T-cell (primary cell): Measurements from ENCODE around the gene RSPH10B. TPM values are rescaled to one million over a fixed set of nuclear protein-coding genes. Genes with fewer than 3 reads are reported as not detected.
"Not testable (repeated sequence)": the region's sequence is repeated elsewhere in the genome, so short reads cannot be mapped to it uniquely, and the experiment has no call there.

ENCODE experiments used
- ATAC-seq, 4 experiments: fragments of 200-7000 bp in 3 of 4; fragments of 150-1000 bp in 1 of 4; cut with Tn5 transposase; replicated peaks in 1 of 4; 1 replicate in 3 of 4; 2 replicates in 1 of 4; pipeline ENCODE4 v1.10.0; 2021; ENCODE audit warnings: moderate library complexity in 3 of 4, mild to moderate bottlenecking in 2 of 4, moderate number of reproducible peaks in 1 of 4
- CTCF ChIA-PET, 2 donors: fragments of 300-600 bp; sonication (Branson Sonifier 250); formaldehyde crosslinking; loops; one replicate each; lab custom pipeline; 2022; ENCODE audit warnings: antibody characterized with exemption in 2 of 2; lab: Charles Lee
- POLR2A ChIA-PET, 2 donors: fragments of 300-600 bp; sonication (Branson Sonifier 250); formaldehyde crosslinking; loops; one replicate each; lab custom pipeline; 2022; ENCODE audit warnings: antibody characterized with exemption in 2 of 2; lab: Charles Lee
- DNase-seq, 35 experiments: peaks; one replicate each; pipeline versions ENCODE4 v3.0.0 to v3.0.0-alpha.2; 2013 to 2023
- H3K27ac ChIP-seq: one replicate; pipeline ENCODE4 v1.5.1; 2013; ENCODE audit warnings: low read length
- H3K27me3 ChIP-seq, 2 experiments: replicated peaks in 1 of 2; 1 replicate in 1 of 2; 2 replicates in 1 of 2; pipeline versions ENCODE4 v1.6.1 to v1.7.0; 2013; ENCODE audit warnings: low read length in 1 of 2, mixed read lengths in 1 of 2; ENCODE audit not compliant: control insufficient read depth in 2 of 2, insufficient read depth in 2 of 2; ENCODE audit errors: extremely low read depth in 1 of 2
- H3K36me3 ChIP-seq, 2 donors: 1 replicate in 1 of 2; 2 replicates in 1 of 2; pipeline versions ENCODE4 v1.6.1 to v1.7.0; 2013; ENCODE audit warnings: low read length in 1 of 2; ENCODE audit not compliant: control insufficient read depth in 2 of 2, insufficient read depth in 1 of 2; ENCODE audit errors: extremely low read depth in 1 of 2
- H3K4me1 ChIP-seq, 2 experiments: 1 replicate in 1 of 2; 2 replicates in 1 of 2; pipeline versions ENCODE4 v1.6.1 to v1.7.0; 2013; ENCODE audit warnings: low read length in 2 of 2, mixed read lengths in 1 of 2; ENCODE audit not compliant: insufficient read depth in 2 of 2, control insufficient read depth in 1 of 2; ENCODE audit errors: extremely low read depth in 1 of 2
- H3K4me3 ChIP-seq, 2 donors: 1 replicate in 1 of 2; 2 replicates in 1 of 2; pipeline versions ENCODE4 v1.5.1 to v1.7.0; 2013; ENCODE audit warnings: mild to moderate bottlenecking in 2 of 2, low read length in 1 of 2, moderate library complexity in 1 of 2; ENCODE audit not compliant: control insufficient read depth in 1 of 2; ENCODE audit errors: extremely low read depth in 1 of 2
- H3K9me3 ChIP-seq: 2 replicates; pipeline ENCODE4 v1.7.0; 2013
- H3K27ac Mint-ChIP-seq, 2 donors: one replicate each; pipeline ENCODE4 v1.8.0; 2020 to 2021; ENCODE audit warnings: mild to moderate bottlenecking in 2 of 2, mixed read lengths in 2 of 2
- H3K27me3 Mint-ChIP-seq, 2 donors: one replicate each; pipeline ENCODE4 v1.8.0; 2021 to 2022; ENCODE audit warnings: mixed read lengths in 2 of 2
- H3K36me3 Mint-ChIP-seq: one replicate; pipeline ENCODE4 v1.8.0; 2021; ENCODE audit warnings: mixed read lengths
- H3K4me1 Mint-ChIP-seq, 3 donors: one replicate each; pipeline ENCODE4 v1.8.0; 2020 to 2022; ENCODE audit warnings: mixed read lengths in 3 of 3, mild to moderate bottlenecking in 1 of 3
- H3K4me3 Mint-ChIP-seq, 3 donors: one replicate each; pipeline ENCODE4 v1.8.0; 2020 to 2022; ENCODE audit warnings: mild to moderate bottlenecking in 3 of 3, mixed read lengths in 3 of 3, moderate library complexity in 3 of 3
- H3K9me3 Mint-ChIP-seq, 3 donors: one replicate each; pipeline ENCODE4 v1.8.0; 2020 to 2022; ENCODE audit warnings: mixed read lengths in 3 of 3
- WGBS: methylation state at CpG from one replicate; pipeline ENCODE4 v1.1.5; 2013; ENCODE audit warnings: missing lambda C conversion rate; ENCODE audit not compliant: insufficient coverage; 5-methylcytosine and 5-hydroxymethylcytosine counted together
- total RNA-seq, 35 experiments: library from RNA in 6 of 35; stranded (reverse) in 6 of 35; fragments of 120-200 nt in 1 of 35; gene quantifications; one replicate each; pipeline versions ENCODE4 v1.2.1 to v1.2.4 and lab custom pipeline; 2013 to 2026

The RSPH10B gene
- total RNA-seq, 5 donors from 2014 or later (not counting 1 experiment from before 2014, with no cell fraction given), result 0.56 to 0.90 (median 0.65) TPM; not detected in 2

GRCh38 chr7:5931250-5931649, 39.2 kb downstream of the RSPH10B start:
- 93% methylated on average over 9 of the region's 14 CpGs for WGBS
- ATAC-seq, H3K4me3 ChIP-seq, H3K4me1 ChIP-seq, H3K9me3 Mint-ChIP-seq, H3K4me1 Mint-ChIP-seq, DNase-seq, H3K27me3 ChIP-seq, H3K36me3 ChIP-seq, H3K9me3 ChIP-seq, H3K27ac Mint-ChIP-seq, POLR2A ChIA-PET, H3K4me3 Mint-ChIP-seq, H3K27me3 Mint-ChIP-seq, H3K36me3 Mint-ChIP-seq, H3K27ac ChIP-seq, CTCF ChIA-PET: not testable (repeated sequence)

- DNase-seq, H3K4me3 Mint-ChIP-seq, H3K27me3 Mint-ChIP-seq, H3K9me3 ChIP-seq, H3K27ac ChIP-seq, H3K36me3 ChIP-seq, H3K4me3 ChIP-seq, H3K27ac Mint-ChIP-seq, H3K9me3 Mint-ChIP-seq, ATAC-seq, H3K36me3 Mint-ChIP-seq, POLR2A ChIA-PET, H3K4me1 ChIP-seq, H3K27me3 ChIP-seq, CTCF ChIA-PET, H3K4me1 Mint-ChIP-seq: not testable (repeated sequence)
- no CpG with 5 or more reads among the region's 10 CpGs for WGBS
These were observed 40.2 kb downstream of the RSPH10B start for GRCh38 chr7:5930290-5930689.

DNA sequence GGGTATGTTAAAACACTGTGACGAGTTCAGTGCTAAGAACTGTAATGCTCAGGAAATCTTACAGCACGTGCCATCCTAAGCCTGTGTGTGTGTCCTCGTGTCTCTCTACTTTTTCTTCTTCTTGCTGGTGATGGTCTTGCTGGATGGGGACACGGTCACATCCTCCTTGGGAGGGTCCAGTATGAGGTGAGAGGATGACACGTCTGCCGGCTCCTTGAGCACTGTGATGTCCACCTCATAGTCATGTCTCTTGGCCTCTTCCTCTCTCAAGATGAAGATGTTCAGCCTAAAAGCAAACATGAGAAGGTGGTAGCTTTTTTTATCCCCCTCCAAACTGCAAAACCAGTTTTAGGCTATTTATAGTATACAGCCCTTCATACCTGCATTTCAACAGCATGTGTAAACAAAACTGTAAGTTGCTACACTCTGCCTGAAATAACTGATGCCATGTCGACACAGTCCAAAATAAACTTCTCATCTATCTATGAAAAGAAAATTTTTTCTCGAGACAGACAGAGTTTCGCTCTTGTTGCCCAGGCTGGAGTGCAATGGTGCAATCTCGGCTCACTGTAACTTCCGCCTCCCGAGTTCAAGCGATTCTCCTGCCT, 44.1 kb downstream of the RSPH10B start:
- H3K9me3 Mint-ChIP-seq, H3K4me1 Mint-ChIP-seq, POLR2A ChIA-PET, H3K4me3 Mint-ChIP-seq, H3K27me3 ChIP-seq, H3K27ac ChIP-seq, ATAC-seq, CTCF ChIA-PET, H3K36me3 Mint-ChIP-seq, H3K36me3 ChIP-seq, H3K9me3 ChIP-seq, H3K27me3 Mint-ChIP-seq, H3K27ac Mint-ChIP-seq, H3K4me1 ChIP-seq, H3K4me3 ChIP-seq, DNase-seq: not testable (repeated sequence)
- no CpG with 5 or more reads among the region's 13 CpGs for WGBS

- H3K9me3 ChIP-seq, DNase-seq, H3K36me3 ChIP-seq, ATAC-seq, H3K27ac Mint-ChIP-seq, H3K4me1 Mint-ChIP-seq, H3K4me3 ChIP-seq, CTCF ChIA-PET, H3K4me1 ChIP-seq, H3K27ac ChIP-seq, H3K36me3 Mint-ChIP-seq, H3K4me3 Mint-ChIP-seq, H3K27me3 Mint-ChIP-seq, POLR2A ChIA-PET, H3K9me3 Mint-ChIP-seq, H3K27me3 ChIP-seq: not testable (repeated sequence)
- WGBS, result no CpG with 5 or more reads among the region's 12 CpGs
These were observed 45.9 kb downstream of the RSPH10B start for GRCh38 chr7:5924630-5925029.

GRCh38 chr7:5924180-5924579, 46.3 kb downstream of the RSPH10B start:
- ATAC-seq, H3K4me3 ChIP-seq, H3K27ac Mint-ChIP-seq, DNase-seq, H3K4me3 Mint-ChIP-seq, POLR2A ChIA-PET, H3K27me3 ChIP-seq, H3K9me3 ChIP-seq, H3K27ac ChIP-seq, H3K27me3 Mint-ChIP-seq, H3K4me1 ChIP-seq, H3K36me3 Mint-ChIP-seq, H3K36me3 ChIP-seq, H3K9me3 Mint-ChIP-seq, CTCF ChIA-PET, H3K4me1 Mint-ChIP-seq: not testable (repeated sequence)
- WGBS, result no CpG with 5 or more reads among the region's 2 CpGs

DNA sequence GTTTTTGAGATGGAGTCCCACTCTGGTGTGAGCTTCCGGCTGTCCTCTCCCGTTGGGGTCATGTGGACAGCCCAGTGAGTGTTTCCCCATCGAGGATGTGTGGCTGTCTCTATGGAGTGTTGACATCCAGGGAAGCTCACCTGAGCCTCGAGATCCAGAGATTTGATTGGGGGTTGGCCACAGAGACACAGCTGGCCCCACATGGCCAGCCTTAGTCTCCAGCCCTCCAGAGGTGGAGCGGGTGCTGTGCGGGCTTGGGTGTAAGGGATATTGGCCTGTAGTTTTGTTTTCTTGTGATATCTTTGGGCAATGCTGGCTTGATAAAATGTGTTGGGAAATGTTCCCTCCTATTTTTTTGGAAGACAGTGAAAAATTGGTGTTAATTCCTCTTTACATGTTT, 54.0 kb downstream of the RSPH10B start:
- H3K27me3 ChIP-seq, H3K4me1 ChIP-seq, ATAC-seq, H3K4me3 Mint-ChIP-seq, H3K36me3 ChIP-seq, H3K4me3 ChIP-seq, DNase-seq, H3K9me3 Mint-ChIP-seq, H3K36me3 Mint-ChIP-seq, H3K27ac Mint-ChIP-seq, POLR2A ChIA-PET, H3K9me3 ChIP-seq, H3K27ac ChIP-seq, CTCF ChIA-PET, H3K4me1 Mint-ChIP-seq, H3K27me3 Mint-ChIP-seq: not testable (repeated sequence)
- no CpG with 5 or more reads among the region's 6 CpGs for WGBS

DNA sequence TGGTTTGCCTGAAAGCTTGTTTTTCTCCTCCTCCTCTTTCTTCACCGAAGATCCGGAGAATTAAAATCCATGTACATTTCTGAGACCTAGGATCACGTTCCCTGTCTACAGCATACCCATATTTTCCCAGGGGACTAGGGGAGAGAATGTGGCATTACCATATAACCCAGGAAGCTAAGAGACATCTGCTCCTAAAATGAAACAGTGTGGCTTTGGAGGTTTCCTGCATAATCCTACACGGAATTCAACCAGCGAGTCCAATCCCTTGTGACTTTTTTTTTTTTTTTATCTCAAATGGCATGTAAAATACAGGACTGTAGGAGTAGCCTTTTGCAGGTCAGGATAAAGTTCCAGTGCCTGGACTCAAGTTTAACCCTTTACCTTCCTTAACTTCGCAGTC, 61.7 kb downstream of the RSPH10B start:
- H3K4me1 ChIP-seq, DNase-seq, H3K4me3 ChIP-seq, POLR2A ChIA-PET, H3K27me3 Mint-ChIP-seq, H3K27me3 ChIP-seq, H3K27ac Mint-ChIP-seq, CTCF ChIA-PET, H3K9me3 ChIP-seq, H3K4me3 Mint-ChIP-seq, ATAC-seq, H3K27ac ChIP-seq, H3K4me1 Mint-ChIP-seq, H3K9me3 Mint-ChIP-seq: not testable (repeated sequence)
- peaks cover 4 to 18% of the 10 kb centered on the region in 2 donors for H3K36me3 ChIP-seq
- peaks cover 11% of the 10 kb centered on the region for H3K36me3 Mint-ChIP-seq
- no CpG with 5 or more reads among the region's 6 CpGs for WGBS
